Stimulated activated CD4-positive, alpha-beta T cell treated with anti-CD3 and anti-CD28 coated beads, Interleukin-15, amount 100 ng/mL, for 1 hour (primary cell): ENCODE data around the gene CNTN4.

Experiments used
- DNase-seq, 2 donors: peaks; one replicate each; pipeline ENCODE4 v3.0.0-alpha.2; 2020; ENCODE audit warnings: low read depth in 1 of 2, low spot score in 1 of 2

The CNTN4 gene

GRCh38 chr3:2148561-2149340, 50.1 kb downstream of the CNTN4 start:
- DNase-seq = no peak

- no peak for DNase-seq
Measured at GRCh38 chr3:2153053-2153452, 54.4 kb downstream of the CNTN4 start.

- DNase-seq = no peak
Measured at GRCh38 chr3:2153547-2153946, 54.9 kb downstream of the CNTN4 start.

- DNase-seq = no peak
Measured at GRCh38 chr3:2154621-2155020, 56.0 kb downstream of the CNTN4 start.

- no peak for DNase-seq
Measured at GRCh38 chr3:2156244-2156847, 57.7 kb downstream of the CNTN4 start.

- no peak for DNase-seq
Measured at GRCh38 chr3:2158828-2159227, 60.2 kb downstream of the CNTN4 start.

GRCh38 chr3:2166552-2166951, 67.9 kb downstream of the CNTN4 start:
- DNase-seq = no peak

- DNase-seq = no peak
Measured at GRCh38 chr3:2172561-2173171, 74.0 kb downstream of the CNTN4 start.

GRCh38 chr3:2180634-2181033, 82.0 kb downstream of the CNTN4 start:
- no peak for DNase-seq

GRCh38 chr3:2198776-2199279, 100.2 kb downstream of the CNTN4 start:
- DNase-seq = no peak

- no peak for DNase-seq
Measured at GRCh38 chr3:2204054-2204453, 105.4 kb downstream of the CNTN4 start.

GRCh38 chr3:2205692-2206091, 107.0 kb downstream of the CNTN4 start:
- no peak for DNase-seq

- no peak for DNase-seq
Measured at GRCh38 chr3:2206536-2206935, 107.9 kb downstream of the CNTN4 start.

GRCh38 chr3:2211568-2211967, 112.9 kb downstream of the CNTN4 start:
- no peak for DNase-seq

- DNase-seq = no peak
Measured at GRCh38 chr3:2212206-2212605, 113.5 kb downstream of the CNTN4 start.

GRCh38 chr3:2218375-2218774, 119.7 kb downstream of the CNTN4 start:
- DNase-seq = no peak

- DNase-seq = no peak
Measured at GRCh38 chr3:2218816-2219215, 120.2 kb downstream of the CNTN4 start.

- DNase-seq = no peak
Measured at GRCh38 chr3:2236203-2236602, 137.5 kb downstream of the CNTN4 start.

- no peak for DNase-seq
Measured at GRCh38 chr3:2244137-2244536, 145.5 kb downstream of the CNTN4 start.

- no peak for DNase-seq
Measured at GRCh38 chr3:2246873-2247648, 148.4 kb downstream of the CNTN4 start.

GRCh38 chr3:2247831-2248230, 149.2 kb downstream of the CNTN4 start:
- no peak for DNase-seq

- DNase-seq = no peak
Measured at GRCh38 chr3:2250783-2251182, 152.1 kb downstream of the CNTN4 start.
